ENCODE results near the gene ZNF778.

- TF ChIP-seq, protein P1, sequence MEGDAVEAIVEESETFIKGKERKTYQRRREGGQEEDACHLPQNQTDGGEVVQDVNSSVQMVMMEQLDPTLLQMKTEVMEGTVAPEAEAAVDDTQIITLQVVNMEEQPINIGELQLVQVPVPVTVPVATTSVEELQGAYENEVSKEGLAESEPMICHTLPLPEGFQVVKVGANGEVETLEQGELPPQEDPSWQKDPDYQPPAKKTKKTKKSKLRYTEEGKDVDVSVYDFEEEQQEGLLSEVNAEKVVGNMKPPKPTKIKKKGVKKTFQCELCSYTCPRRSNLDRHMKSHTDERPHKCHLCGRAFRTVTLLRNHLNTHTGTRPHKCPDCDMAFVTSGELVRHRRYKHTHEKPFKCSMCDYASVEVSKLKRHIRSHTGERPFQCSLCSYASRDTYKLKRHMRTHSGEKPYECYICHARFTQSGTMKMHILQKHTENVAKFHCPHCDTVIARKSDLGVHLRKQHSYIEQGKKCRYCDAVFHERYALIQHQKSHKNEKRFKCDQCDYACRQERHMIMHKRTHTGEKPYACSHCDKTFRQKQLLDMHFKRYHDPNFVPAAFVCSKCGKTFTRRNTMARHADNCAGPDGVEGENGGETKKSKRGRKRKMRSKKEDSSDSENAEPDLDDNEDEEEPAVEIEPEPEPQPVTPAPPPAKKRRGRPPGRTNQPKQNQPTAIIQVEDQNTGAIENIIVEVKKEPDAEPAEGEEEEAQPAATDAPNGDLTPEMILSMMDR (IDR thresholded peaks at IDR 0.05) = no peak
- TF ChIP-seq POLR2A (IDR thresholded peaks at IDR 0.05) = no peak
Observed at GRCh38 chr16:89282523-89282922, 65.0 kb downstream of the ZNF778 start.
